Natural killer cell (primary cell): ENCODE results near the gene CLEC2A. TPM values are rescaled to one million over a fixed set of nuclear protein-coding genes. Genes with fewer than 3 reads are reported as not detected.

Experiments
- ATAC-seq, 3 donors: fragments of 150-1000 bp in 2 of 3; fragments of 200-7000 bp in 1 of 3; cut with Tn5 transposase; 1 replicate in 1 of 3; 2 replicates in 2 of 3; pipeline ENCODE4 v1.10.0; 2021; ENCODE audit warnings: mild to moderate bottlenecking in 2 of 3, moderate library complexity in 2 of 3
- DNase-seq, 2 donors: peaks; one replicate each; pipeline versions ENCODE4 v3.0.0 to v3.0.0-alpha.2; 2013 to 2021; ENCODE audit warnings: mixed read lengths in 1 of 2
- H3K27ac ChIP-seq: one replicate; pipeline ENCODE4 v1.5.1; 2013; ENCODE audit warnings: mild to moderate bottlenecking, low read length
- H3K27me3 ChIP-seq: one replicate; pipeline ENCODE4 v1.6.1; 2013; ENCODE audit warnings: low read length; ENCODE audit not compliant: control insufficient read depth, insufficient read depth
- H3K36me3 ChIP-seq: one replicate; pipeline ENCODE4 v1.6.1; 2013; ENCODE audit warnings: low read length; ENCODE audit not compliant: control insufficient read depth, insufficient read depth
- H3K4me1 ChIP-seq: one replicate; pipeline ENCODE4 v1.6.1; 2013; ENCODE audit warnings: low read length; ENCODE audit not compliant: control insufficient read depth, insufficient read depth
- H3K4me3 ChIP-seq: one replicate; pipeline ENCODE4 v1.5.1; 2013; ENCODE audit warnings: low read length
- H3K9me3 ChIP-seq: one replicate; pipeline ENCODE4 v1.6.1; 2013; ENCODE audit warnings: low read length; ENCODE audit not compliant: control insufficient read depth, insufficient read depth
- H3K27ac Mint-ChIP-seq, 2 donors: one replicate each; pipeline ENCODE4 v1.8.0; 2022; ENCODE audit warnings: mild to moderate bottlenecking in 2 of 2, mixed read lengths in 2 of 2, moderate library complexity in 1 of 2
- H3K27me3 Mint-ChIP-seq, 2 donors: one replicate each; pipeline ENCODE4 v1.8.0; 2022; ENCODE audit warnings: low read depth in 2 of 2, mixed read lengths in 2 of 2
- H3K36me3 Mint-ChIP-seq: one replicate; pipeline ENCODE4 v1.8.0; 2022; ENCODE audit warnings: mixed read lengths
- H3K4me1 Mint-ChIP-seq, 2 donors: one replicate each; pipeline ENCODE4 v1.8.0; 2022; ENCODE audit warnings: mixed read lengths in 2 of 2
- H3K4me3 Mint-ChIP-seq: one replicate; pipeline ENCODE4 v1.8.0; 2022; ENCODE audit warnings: mild to moderate bottlenecking, moderate library complexity, mixed read lengths
- H3K9me3 Mint-ChIP-seq, 2 donors: one replicate each; pipeline ENCODE4 v1.8.0; 2022; ENCODE audit warnings: mixed read lengths in 2 of 2
- WGBS: methylation state at CpG from one replicate; pipeline ENCODE4 v1.1.7; 2013; ENCODE audit warnings: missing lambda C conversion rate; ENCODE audit not compliant: insufficient coverage; 5-methylcytosine and 5-hydroxymethylcytosine counted together
- intact Hi-C: fragments of 100-400 bp; cut with micrococcal nuclease; formaldehyde crosslinking; loops from one replicate; pipeline ENCODE4 v1.14.2; 2022
- total RNA-seq, 4 donors: library from RNA; stranded (reverse); fragments of 120-200 nt in 1 of 4; gene quantifications; one replicate each; pipeline versions ENCODE4 v1.2.3 to v1.2.4, GENCODE V29; 2013 to 2022
- TF ChIP-seq, protein P1 (sequence below): fragments of 200-600 bp; IDR thresholded peaks from one replicate; pipeline ENCODE4 v1.8.0; 2022; ENCODE audit warnings: antibody characterized with exemption

CLEC2A gene
- total RNA-seq, 3 donors from 2014 or later (not counting 1 experiment from before 2014, with no cell fraction given) = not detected

DNA sequence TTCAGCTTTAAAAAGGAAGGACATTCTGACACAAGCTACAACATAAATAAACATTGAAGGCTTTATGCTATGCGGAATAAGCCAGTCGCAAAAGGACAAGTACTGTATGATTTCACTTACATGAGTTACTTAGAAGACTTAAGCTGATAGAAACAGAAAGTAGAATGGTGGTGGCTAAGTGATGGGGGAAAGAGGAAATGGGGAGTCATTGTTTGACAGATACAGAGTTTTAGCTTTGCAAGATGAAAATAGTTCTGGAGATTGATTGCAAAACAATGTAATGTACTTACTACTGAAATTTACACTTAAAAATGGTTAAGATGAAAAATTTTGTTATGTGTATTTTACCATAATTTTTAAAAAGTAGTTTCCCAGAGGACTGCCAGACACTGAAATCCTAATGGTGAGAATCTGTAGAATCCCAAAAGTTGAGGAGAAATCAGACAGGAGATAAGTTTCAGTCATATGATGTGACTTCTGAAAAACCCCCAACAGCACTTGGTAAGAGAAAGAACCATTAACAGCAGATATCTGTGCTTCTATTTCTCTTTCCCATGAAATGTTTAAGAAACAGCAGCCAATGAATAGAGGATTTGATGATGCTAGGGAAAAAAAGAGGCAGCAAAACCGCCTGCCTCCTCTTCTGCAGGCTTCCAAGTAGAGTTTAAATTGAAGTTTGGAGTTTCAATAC, 16.6 kb upstream of the CLEC2A start:
- TF ChIP-seq, protein P1, sequence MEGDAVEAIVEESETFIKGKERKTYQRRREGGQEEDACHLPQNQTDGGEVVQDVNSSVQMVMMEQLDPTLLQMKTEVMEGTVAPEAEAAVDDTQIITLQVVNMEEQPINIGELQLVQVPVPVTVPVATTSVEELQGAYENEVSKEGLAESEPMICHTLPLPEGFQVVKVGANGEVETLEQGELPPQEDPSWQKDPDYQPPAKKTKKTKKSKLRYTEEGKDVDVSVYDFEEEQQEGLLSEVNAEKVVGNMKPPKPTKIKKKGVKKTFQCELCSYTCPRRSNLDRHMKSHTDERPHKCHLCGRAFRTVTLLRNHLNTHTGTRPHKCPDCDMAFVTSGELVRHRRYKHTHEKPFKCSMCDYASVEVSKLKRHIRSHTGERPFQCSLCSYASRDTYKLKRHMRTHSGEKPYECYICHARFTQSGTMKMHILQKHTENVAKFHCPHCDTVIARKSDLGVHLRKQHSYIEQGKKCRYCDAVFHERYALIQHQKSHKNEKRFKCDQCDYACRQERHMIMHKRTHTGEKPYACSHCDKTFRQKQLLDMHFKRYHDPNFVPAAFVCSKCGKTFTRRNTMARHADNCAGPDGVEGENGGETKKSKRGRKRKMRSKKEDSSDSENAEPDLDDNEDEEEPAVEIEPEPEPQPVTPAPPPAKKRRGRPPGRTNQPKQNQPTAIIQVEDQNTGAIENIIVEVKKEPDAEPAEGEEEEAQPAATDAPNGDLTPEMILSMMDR = no peak
- Histone ChIP-seq H3K27ac (peak overlapping the region; percentile 58), H3K4me3 (no peak overlapping the region), H3K36me3 (no peaks in the 10 kb centered on the region), H3K9me3 (no peaks in the 10 kb centered on the region), H3K27me3 (no peaks in the 10 kb centered on the region), H3K4me1 (peaks cover 26% of the 10 kb centered on the region)
- H3K9me3 Mint-ChIP-seq = no peaks in the 10 kb centered on the region
- ATAC-seq (peak; percentile 82 to 85 (median 83)), DNase-seq (peak in 1 of 2 donors; percentile 51)
- intact Hi-C loops = loop anchor here (10.0 kb wide), 1 partner anchor 196 kb away; no protein-coding TSS in a partner anchor
- WGBS = 26% methylated on average over 3 of the region's 3 CpGs
- no peaks in the 10 kb centered on the region for H3K36me3 Mint-ChIP-seq
- peak overlapping the region; percentile 73 to 82 for H3K27ac Mint-ChIP-seq
- H3K4me3 Mint-ChIP-seq = peak overlapping the region; percentile 64
- peaks cover 47 to 52% of the 10 kb centered on the region in 2 donors for H3K4me1 Mint-ChIP-seq
- H3K27me3 Mint-ChIP-seq = no peaks in the 10 kb centered on the region

DNA sequence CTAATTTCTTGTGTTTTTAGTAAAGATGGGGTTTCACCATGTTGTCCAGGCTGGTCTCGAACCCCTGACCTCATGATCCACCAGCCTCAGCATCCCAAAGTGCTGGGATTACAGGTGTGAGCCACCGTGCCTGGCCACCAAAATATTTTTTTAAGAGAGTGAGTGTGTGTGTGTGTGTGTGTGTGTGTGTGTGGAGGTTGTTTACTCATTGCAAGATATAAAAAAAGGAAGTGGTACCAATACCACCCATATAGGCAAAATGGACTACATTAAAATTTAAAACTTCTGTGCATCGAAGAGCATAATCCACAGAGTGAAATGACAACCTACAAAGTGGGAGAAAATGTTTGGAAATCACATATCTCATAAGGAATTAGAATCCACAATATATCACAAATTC, 15.5 kb upstream of the CLEC2A start:
- peak overlapping the region; percentile 64 for H3K4me3 Mint-ChIP-seq
- no peaks in the 10 kb centered on the region for H3K9me3 Mint-ChIP-seq
- H3K36me3 ChIP-seq = no peaks in the 10 kb centered on the region
- 100% methylated on average over 1 of the region's 3 CpGs for WGBS
- no peak for ATAC-seq
- no peak for DNase-seq
- peaks cover 26% of the 10 kb centered on the region for H3K4me1 ChIP-seq
- TF ChIP-seq, protein P1 = no peak
- H3K9me3 ChIP-seq = no peaks in the 10 kb centered on the region
- no peak overlapping the region for H3K4me3 ChIP-seq
- no peaks in the 10 kb centered on the region for H3K36me3 Mint-ChIP-seq
- H3K27ac Mint-ChIP-seq = peak overlapping the region in 1 of 2 donors; percentile 73
- no peaks in the 10 kb centered on the region for H3K27me3 ChIP-seq
- intact Hi-C loops = loop anchor here (10.0 kb wide), 1 partner anchor 197 kb away; no protein-coding TSS in a partner anchor
- peaks cover 47 to 52% of the 10 kb centered on the region in 2 donors for H3K4me1 Mint-ChIP-seq
- H3K27me3 Mint-ChIP-seq = no peaks in the 10 kb centered on the region
- H3K27ac ChIP-seq = no peak overlapping the region

DNA sequence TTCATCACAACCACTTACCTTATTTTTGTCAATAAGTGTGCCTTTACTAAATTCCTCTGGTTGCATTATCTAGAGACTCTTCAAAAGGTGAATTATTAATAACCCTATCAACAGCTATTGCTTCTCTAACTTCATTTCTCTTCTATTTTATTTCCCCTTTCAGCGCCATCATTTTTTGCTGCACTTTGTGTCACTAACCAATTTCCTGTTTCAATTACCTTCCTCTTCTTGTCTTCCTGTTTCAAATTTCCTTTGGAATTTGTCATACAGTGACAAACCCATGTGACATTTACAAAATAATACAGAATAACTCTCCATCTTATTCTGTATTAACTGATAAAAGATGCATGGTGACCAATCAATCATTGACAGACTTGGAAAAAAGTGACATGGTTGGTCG, 12.2 kb upstream of the CLEC2A start:
- Histone ChIP-seq H3K36me3 (no peaks in the 10 kb centered on the region), H3K4me1 (peaks cover 4% of the 10 kb centered on the region), H3K9me3 (no peaks in the 10 kb centered on the region), H3K27ac (no peak overlapping the region), H3K4me3 (no peak overlapping the region), H3K27me3 (no peaks in the 10 kb centered on the region)
- Mint-ChIP-seq H3K4me3 (peak overlapping the region; percentile 7), H3K9me3 (no peaks in the 10 kb centered on the region), H3K36me3 (no peaks in the 10 kb centered on the region), H3K27ac (no peak overlapping the region), H3K27me3 (no peaks in the 10 kb centered on the region), H3K4me1 (peaks cover 28 to 30% of the 10 kb centered on the region in 2 donors)
- DNase-seq = no peak
- TF ChIP-seq, protein P1 = no peak
- 13% methylated on average over 1 of the region's 2 CpGs for WGBS
- no peak for ATAC-seq
- intact Hi-C loops = loop anchor here (5.0 to 10.0 kb wide), 2 partner anchors 200 to 248 kb away; no protein-coding TSS in a partner anchor
